Keratinocyte (primary cell): Measurements from ENCODE around the gene KDM4B. TPM values are rescaled to one million over a fixed set of nuclear protein-coding genes. Genes with fewer than 3 reads are reported as not detected.

Experiments used
- DNase-seq: peaks from one replicate; pipeline ENCODE4 v3.0.0-alpha.2; 2011; ENCODE audit warnings: low read depth, missing footprints, low spot score
- FAIRE-seq: peaks from 2 replicates; lab custom pipeline; 2011; peaks lifted over from hg19 to GRCh38; lab: Jason Lieb, UNC
- H2AFZ ChIP-seq: 2 replicates; pipeline ENCODE4 v1.6.0; 2012; ENCODE audit warnings: low read length, control low read depth, inconsistent platforms; ENCODE audit not compliant: control insufficient read depth
- H3K27ac ChIP-seq: 2 replicates; pipeline ENCODE4 v1.5.1; 2011; ENCODE audit warnings: low read length; ENCODE audit not compliant: control insufficient read depth, insufficient read depth
- H3K27me3 ChIP-seq: 3 replicates; pipeline ENCODE4 v1.6.0; 2011; ENCODE audit warnings: low read length; ENCODE audit not compliant: control insufficient read depth, insufficient read depth; ENCODE audit errors: extremely low read depth
- H3K36me3 ChIP-seq, 2 experiments: 2 replicates in 1 of 2; 3 replicates in 1 of 2; pipeline ENCODE4 v1.5.1; 2011; ENCODE audit warnings: low read length in 2 of 2, mild to moderate bottlenecking in 1 of 2; ENCODE audit not compliant: control insufficient read depth in 2 of 2, insufficient read depth in 2 of 2; ENCODE audit errors: extremely low read depth in 1 of 2
- H3K4me1 ChIP-seq: 3 replicates; pipeline ENCODE4 v1.5.1; 2011; ENCODE audit warnings: low read length; ENCODE audit not compliant: control insufficient read depth, insufficient read depth; ENCODE audit errors: extremely low read depth
- H3K4me2 ChIP-seq: 3 replicates; pipeline ENCODE4 v1.6.0; 2011; ENCODE audit warnings: low read depth, low read length; ENCODE audit not compliant: control insufficient read depth, insufficient read depth; ENCODE audit errors: extremely low read depth
- H3K4me3 ChIP-seq, 3 experiments: fragments of 200-600 bp in 1 of 3; sonication (generic) in 1 of 3; 2 replicates in 2 of 3; 3 replicates in 1 of 3; pipeline ENCODE4 v1.5.1; 2011 to 2016; ENCODE audit warnings: low read length in 3 of 3, mild to moderate bottlenecking in 3 of 3, control low read depth in 2 of 3, inconsistent platforms in 1 of 3, low read depth in 1 of 3, mixed read lengths in 1 of 3, mixed run types in 1 of 3, moderate library complexity in 1 of 3; ENCODE audit not compliant: control insufficient read depth in 2 of 3, insufficient read depth in 2 of 3; ENCODE audit errors: extremely low read depth in 1 of 3
- H3K79me2 ChIP-seq: 2 replicates; pipeline ENCODE4 v1.6.0; 2012; ENCODE audit warnings: low read length; ENCODE audit not compliant: control insufficient read depth, insufficient read depth
- H3K9ac ChIP-seq: 3 replicates; pipeline ENCODE4 v1.6.0; 2011; ENCODE audit warnings: low read length; ENCODE audit not compliant: control insufficient read depth, insufficient read depth; ENCODE audit errors: extremely low read depth
- H3K9me1 ChIP-seq: 3 replicates; pipeline ENCODE4 v1.6.0; 2011; ENCODE audit warnings: low read length; ENCODE audit not compliant: control insufficient read depth, insufficient read depth; ENCODE audit errors: extremely low read depth
- H3K9me3 ChIP-seq: 2 replicates; pipeline ENCODE4 v1.5.1; 2012; ENCODE audit warnings: low read depth, low read length; ENCODE audit not compliant: control insufficient read depth
- H4K20me1 ChIP-seq: 3 replicates; pipeline ENCODE4 v1.6.0; 2011; ENCODE audit warnings: low read length; ENCODE audit not compliant: control insufficient read depth, insufficient read depth; ENCODE audit errors: extremely low read depth
- EZH2 ChIP-seq: IDR thresholded peaks from one replicate; pipeline ENCODE4 v1.6.1; 2012; ENCODE audit warnings: inconsistent platforms, mild to moderate bottlenecking, low read length, moderate library complexity
- dilution Hi-C: fragments of 300-500 bp; cut with MboI; formaldehyde crosslinking; loops from one replicate; pipeline ENCODE4 v1.7.0; 2020; ENCODE audit warnings: low sequenced_read_pairs; ENCODE audit not compliant: extremely low pct_ligation_motif_present
- polyA plus RNA-seq, 5 experiments: library from polyadenylated mRNA; depleted of rRNA in 3 of 5; stranded (reverse) in 3 of 5; stranded (forward) in 1 of 5; unstranded in 1 of 5; fragments of >200 nt; gene quantifications; 1 replicate in 1 of 5; 2 replicates in 3 of 5; 3 replicates in 1 of 5; pipeline versions ENCODE4 v1.2.1 to v1.2.3, GENCODE V29; 2011 to 2012; ENCODE audit warnings: missing spikeins in 2 of 5, low read depth in 1 of 5, low replicate concordance in 1 of 5
- TF ChIP-seq, protein P1 (sequence below), 3 experiments: IDR thresholded peaks in 1 of 3; conservative IDR thresholded peaks in 1 of 3; optimal IDR thresholded peaks in 1 of 3; 2 replicates in 2 of 3; 3 replicates in 1 of 3; pipeline versions ENCODE3 to v1.5.1; 2011; ENCODE audit warnings: low read length in 3 of 3, mild to moderate bottlenecking in 3 of 3, moderate library complexity in 2 of 3, control low read depth in 1 of 3, inconsistent platforms in 1 of 3; ENCODE audit not compliant: insufficient read depth in 2 of 3; ENCODE audit errors: extremely low read depth in 1 of 3

Gene KDM4B
- polyA plus RNA-seq, 1 donor (not counting 4 experiments of a cell fraction or from before 2014, with no cell fraction given), result 6.2 TPM

DNA sequence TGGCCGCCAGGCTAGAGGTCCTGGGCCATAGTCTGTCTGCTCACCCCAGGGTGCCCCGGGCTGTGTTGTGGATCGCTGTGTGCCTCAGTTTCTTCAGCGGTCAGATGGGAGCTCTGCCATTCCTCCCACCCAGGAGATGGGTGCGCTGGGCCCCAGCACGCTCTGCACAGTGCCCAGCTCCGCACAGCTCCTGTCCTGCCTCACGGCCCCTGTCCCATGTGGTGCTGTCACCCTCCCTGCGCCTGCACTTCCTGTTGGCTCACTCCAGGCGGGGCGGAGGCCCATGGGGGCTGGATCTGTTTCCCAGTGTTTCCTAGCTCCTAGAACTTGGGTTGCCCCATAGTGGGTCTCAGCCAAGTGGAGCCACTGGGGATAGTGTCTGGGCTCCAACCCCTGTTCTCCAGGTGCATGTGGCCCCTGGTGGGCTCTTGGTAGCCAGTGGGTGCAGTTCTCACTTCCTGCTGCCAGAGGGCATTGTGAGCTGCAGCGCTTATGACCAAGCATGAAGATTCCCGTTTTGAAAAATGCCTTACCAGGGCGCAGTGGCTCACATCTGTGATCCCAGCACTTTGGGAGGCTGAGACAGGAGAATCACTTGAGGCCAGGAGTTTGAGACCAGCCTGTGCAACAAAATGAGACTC is 69.8 kb downstream of the KDM4B start:
- H4K20me1 ChIP-seq, result peaks cover 27% of the 10 kb centered on the region
- H3K79me2 ChIP-seq, result no peaks in the 10 kb centered on the region
- no peak for FAIRE-seq
- TF ChIP-seq, protein P1, sequence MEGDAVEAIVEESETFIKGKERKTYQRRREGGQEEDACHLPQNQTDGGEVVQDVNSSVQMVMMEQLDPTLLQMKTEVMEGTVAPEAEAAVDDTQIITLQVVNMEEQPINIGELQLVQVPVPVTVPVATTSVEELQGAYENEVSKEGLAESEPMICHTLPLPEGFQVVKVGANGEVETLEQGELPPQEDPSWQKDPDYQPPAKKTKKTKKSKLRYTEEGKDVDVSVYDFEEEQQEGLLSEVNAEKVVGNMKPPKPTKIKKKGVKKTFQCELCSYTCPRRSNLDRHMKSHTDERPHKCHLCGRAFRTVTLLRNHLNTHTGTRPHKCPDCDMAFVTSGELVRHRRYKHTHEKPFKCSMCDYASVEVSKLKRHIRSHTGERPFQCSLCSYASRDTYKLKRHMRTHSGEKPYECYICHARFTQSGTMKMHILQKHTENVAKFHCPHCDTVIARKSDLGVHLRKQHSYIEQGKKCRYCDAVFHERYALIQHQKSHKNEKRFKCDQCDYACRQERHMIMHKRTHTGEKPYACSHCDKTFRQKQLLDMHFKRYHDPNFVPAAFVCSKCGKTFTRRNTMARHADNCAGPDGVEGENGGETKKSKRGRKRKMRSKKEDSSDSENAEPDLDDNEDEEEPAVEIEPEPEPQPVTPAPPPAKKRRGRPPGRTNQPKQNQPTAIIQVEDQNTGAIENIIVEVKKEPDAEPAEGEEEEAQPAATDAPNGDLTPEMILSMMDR (optimal IDR thresholded peaks at IDR 0.05 in 1 of 3, IDR thresholded peaks at IDR 0.05 in 1 of 3, conservative IDR thresholded peaks at IDR 0.05 in 1 of 3; ENCODE audit: extremely low read depth in 1 of 3, insufficient read depth in 2 of 3, low read length in 3 of 3), result peak; percentile 63 to 72 (median 66)
- no peak for TF ChIP-seq EZH2
- H2AFZ ChIP-seq, result no peak overlapping the region
- no peak overlapping the region for H3K27ac ChIP-seq
- dilution Hi-C loops, result no loop called here
- no peak overlapping the region for H3K9ac ChIP-seq
- H3K27me3 ChIP-seq, result no peaks in the 10 kb centered on the region
- no peaks in the 10 kb centered on the region for H3K9me3 ChIP-seq
- peaks cover 6 to 16% of the 10 kb centered on the region in 2 experiments for H3K36me3 ChIP-seq
- no peaks in the 10 kb centered on the region for H3K9me1 ChIP-seq
- DNase-seq, result no peak
- peaks cover 36% of the 10 kb centered on the region for H3K4me1 ChIP-seq
- no peak overlapping the region for H3K4me3 ChIP-seq
- H3K4me2 ChIP-seq, result no peak overlapping the region

DNA sequence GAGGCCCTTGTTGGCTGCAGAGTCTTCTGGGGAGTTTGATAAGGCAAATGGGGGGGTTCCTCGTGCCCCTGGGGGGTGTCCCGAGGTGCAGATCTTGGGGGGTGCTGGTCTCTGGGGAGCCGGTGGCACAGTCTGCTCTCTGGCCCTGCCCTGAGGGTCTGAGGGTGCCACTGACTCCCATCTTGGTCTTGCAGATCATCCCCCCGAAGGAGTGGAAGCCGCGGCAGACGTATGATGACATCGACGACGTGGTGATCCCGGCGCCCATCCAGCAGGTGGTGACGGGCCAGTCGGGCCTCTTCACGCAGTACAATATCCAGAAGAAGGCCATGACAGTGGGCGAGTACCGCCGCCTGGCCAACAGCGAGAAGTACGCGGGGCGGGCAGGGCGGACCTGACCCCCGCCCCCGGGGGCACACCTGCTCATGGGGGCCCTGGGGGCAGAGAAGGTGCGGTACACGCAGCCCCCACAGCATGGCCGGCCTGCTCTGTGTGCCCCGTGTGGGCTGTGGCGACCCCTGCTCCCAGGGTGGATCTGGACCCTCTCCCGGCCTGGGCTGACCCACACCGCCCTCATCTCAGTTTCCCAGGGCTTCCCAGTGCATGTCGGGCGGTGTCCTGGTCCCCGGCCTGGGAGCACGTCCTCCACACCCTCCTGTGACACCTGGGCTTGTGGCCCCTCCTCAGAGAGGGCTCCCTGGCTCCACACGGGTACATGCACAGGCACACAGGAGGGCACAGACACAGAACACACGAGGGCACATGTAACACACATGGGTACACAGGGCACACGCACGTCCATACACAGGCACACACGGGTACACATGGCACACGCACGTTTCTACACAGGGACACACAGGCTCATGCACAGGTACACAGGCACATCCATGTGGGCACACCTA is 71.0 kb downstream of the KDM4B start:
- no peak for FAIRE-seq
- H3K79me2 ChIP-seq, result no peaks in the 10 kb centered on the region

More for the DNA sequence above, 71.0 kb downstream of the KDM4B start:
- peaks cover 36% of the 10 kb centered on the region for H3K4me1 ChIP-seq
- H3K9me3 ChIP-seq, result no peaks in the 10 kb centered on the region
- no peak overlapping the region for H3K27ac ChIP-seq
- DNase-seq, result no peak
- H3K9me1 ChIP-seq, result no peaks in the 10 kb centered on the region
- no peak overlapping the region for H3K4me3 ChIP-seq
- peaks cover 31% of the 10 kb centered on the region for H4K20me1 ChIP-seq
- dilution Hi-C loops, result no loop called here
- no peak overlapping the region for H3K4me2 ChIP-seq
- H3K36me3 ChIP-seq, result peaks cover 6 to 15% of the 10 kb centered on the region in 2 experiments
- no peak for TF ChIP-seq EZH2
- TF ChIP-seq, protein P1 (optimal IDR thresholded peaks at IDR 0.05 in 1 of 3, IDR thresholded peaks at IDR 0.05 in 1 of 3, conservative IDR thresholded peaks at IDR 0.05 in 1 of 3; ENCODE audit: extremely low read depth in 1 of 3, insufficient read depth in 2 of 3, low read length in 3 of 3), result no peak
- no peak overlapping the region for H2AFZ ChIP-seq
- no peaks in the 10 kb centered on the region for H3K27me3 ChIP-seq
- H3K9ac ChIP-seq, result no peak overlapping the region
